Retinal pigment epithelial cell (primary cell): ENCODE results near the gene TRAF3IP1.
"Not testable (repeated sequence)": the region's sequence is repeated elsewhere in the genome, so short reads cannot be mapped to it uniquely, and the experiment has no call there.

ENCODE experiments used
- DNase-seq: peaks from one replicate; pipeline ENCODE4 v3.0.0-alpha.2; 2010; ENCODE audit warnings: low read depth
- H3K4me3 ChIP-seq: 2 replicates; pipeline ENCODE4 v1.5.1; 2011; ENCODE audit warnings: mild to moderate bottlenecking, low read length, control low read depth, moderate library complexity
- TF ChIP-seq, protein P1 (sequence below): conservative IDR thresholded peaks from 2 replicates; pipeline ENCODE4 v1.5.1; 2011; ENCODE audit warnings: low read depth, low read length, control low read depth, inconsistent platforms

Gene TRAF3IP1

GRCh38 chr2:238314576-238314975 is 5.7 kb upstream of the TRAF3IP1 start:
- no peak overlapping the region for H3K4me3 ChIP-seq
- TF ChIP-seq, protein P1, sequence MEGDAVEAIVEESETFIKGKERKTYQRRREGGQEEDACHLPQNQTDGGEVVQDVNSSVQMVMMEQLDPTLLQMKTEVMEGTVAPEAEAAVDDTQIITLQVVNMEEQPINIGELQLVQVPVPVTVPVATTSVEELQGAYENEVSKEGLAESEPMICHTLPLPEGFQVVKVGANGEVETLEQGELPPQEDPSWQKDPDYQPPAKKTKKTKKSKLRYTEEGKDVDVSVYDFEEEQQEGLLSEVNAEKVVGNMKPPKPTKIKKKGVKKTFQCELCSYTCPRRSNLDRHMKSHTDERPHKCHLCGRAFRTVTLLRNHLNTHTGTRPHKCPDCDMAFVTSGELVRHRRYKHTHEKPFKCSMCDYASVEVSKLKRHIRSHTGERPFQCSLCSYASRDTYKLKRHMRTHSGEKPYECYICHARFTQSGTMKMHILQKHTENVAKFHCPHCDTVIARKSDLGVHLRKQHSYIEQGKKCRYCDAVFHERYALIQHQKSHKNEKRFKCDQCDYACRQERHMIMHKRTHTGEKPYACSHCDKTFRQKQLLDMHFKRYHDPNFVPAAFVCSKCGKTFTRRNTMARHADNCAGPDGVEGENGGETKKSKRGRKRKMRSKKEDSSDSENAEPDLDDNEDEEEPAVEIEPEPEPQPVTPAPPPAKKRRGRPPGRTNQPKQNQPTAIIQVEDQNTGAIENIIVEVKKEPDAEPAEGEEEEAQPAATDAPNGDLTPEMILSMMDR: no peak
- no peak for DNase-seq

- DNase-seq: no peak
- TF ChIP-seq, protein P1: no peak
- H3K4me3 ChIP-seq: no peak overlapping the region
Observed at GRCh38 chr2:238315031-238315595, 5.2 kb upstream of the TRAF3IP1 start.

DNA sequence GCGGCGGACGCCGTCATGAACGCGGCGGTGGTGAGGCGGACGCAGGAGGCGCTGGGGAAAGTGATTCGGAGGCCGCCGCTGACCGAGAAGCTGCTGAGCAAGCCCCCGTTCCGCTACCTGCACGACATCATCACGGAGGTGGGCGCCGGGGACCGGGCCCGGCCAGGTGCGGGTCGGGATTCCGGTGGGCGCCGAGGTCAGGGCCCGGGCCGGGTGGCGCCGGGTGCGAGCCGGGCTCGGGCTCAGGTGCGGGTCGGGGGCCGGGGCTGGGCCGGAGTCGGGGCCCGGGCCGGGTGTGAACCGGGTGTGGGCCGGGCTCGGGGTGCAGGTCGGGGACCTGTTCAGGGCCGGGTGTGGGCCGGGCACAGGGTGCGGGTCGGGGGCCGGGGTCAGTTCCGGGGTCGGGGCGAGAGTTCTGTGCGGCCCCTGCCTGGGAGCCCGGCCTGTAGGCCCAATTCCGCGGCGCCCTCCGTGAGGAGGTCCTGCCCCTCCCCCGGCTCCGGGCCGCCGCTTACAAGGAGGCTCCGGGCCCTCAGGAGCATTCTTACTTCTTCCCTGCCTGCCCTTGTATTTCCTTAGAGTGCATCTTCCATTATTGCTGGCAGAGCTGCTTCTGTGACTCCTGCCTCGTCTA is 447 bp downstream of the TRAF3IP1 start:
- DNase-seq: no peak
- TF ChIP-seq, protein P1: no peak
- H3K4me3 ChIP-seq: peak overlapping the region; percentile 50

- TF ChIP-seq, protein P1: no peak
- DNase-seq: no peak
- peak overlapping the region; percentile 50 for H3K4me3 ChIP-seq
Observed at GRCh38 chr2:238321467-238321866, 1.1 kb downstream of the TRAF3IP1 start.

DNA sequence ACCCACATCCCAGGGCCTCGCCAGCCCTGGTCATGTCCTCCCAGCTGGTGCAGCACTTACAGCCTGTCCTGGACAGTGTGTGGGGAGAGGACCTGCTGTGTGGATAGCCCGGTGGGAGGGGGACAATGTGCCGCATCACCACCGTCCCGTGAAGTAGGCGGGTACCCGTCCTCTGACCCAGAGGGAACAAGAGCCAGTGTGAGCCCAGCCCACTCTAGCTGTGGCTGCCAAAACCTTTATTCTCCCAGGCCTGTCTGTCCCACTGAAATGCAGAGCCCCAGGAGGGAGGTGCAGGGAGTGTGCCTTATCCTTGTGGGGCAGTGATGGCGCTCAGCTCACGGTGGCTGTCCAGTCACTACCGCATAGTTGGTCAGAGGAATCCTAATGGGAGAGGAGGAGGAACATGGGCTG is 1.7 kb downstream of the TRAF3IP1 start:
- no peak for DNase-seq
- H3K4me3 ChIP-seq: no peak overlapping the region
- TF ChIP-seq, protein P1: no peak

DNA sequence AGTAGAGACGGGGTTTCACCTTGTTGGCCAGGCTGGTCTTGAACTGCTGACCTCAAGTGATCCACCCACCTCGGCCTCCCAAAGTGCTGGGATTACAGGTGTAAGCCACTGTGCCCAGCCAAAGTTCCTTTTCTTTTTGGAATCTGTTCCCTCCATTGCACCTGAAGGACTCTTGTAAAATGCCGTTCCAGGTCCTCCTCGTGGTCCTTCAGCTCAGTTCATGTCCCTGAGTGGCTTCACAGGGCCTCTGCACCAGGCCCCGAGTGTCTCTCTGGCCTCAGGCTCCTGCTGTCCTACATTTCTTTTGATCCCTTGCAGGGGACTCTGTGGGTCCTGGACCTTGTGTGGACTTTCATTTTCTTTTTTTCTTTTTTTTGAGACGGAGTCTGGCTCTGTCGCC is 3.9 kb downstream of the TRAF3IP1 start:
- H3K4me3 ChIP-seq, DNase-seq: not testable (repeated sequence)

DNA sequence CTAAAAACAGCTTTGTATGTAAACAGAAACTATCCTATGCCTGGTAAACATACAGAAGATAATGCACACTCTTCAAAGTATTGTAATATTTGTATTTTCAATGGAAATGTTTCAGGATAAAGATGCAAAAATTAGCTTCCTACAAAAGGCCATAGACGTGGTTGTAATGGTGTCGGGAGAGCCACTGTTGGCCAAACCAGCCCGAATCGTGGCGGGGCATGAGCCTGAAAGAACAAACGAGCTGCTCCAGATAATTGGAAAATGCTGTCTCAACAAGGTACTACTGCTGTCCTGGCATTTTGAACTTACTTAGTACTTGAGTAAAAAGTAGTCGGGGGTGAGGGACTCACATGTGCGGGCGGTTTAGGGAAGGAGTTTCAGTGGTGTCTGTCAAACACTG is 5.4 kb downstream of the TRAF3IP1 start:
- DNase-seq: no peak
- H3K4me3 ChIP-seq: no peak overlapping the region

More for the DNA sequence above, 5.4 kb downstream of the TRAF3IP1 start:
- TF ChIP-seq, protein P1: no peak
